Thyroid gland (tissue), 4 donors: Measurements from ENCODE around the gene INF2.

Source experiments
- CTCF ChIP-seq, 6 experiments: fragments of 200-600 bp in 3 of 6; fragments of 450-650 bp in 3 of 6; sonication (generic) in 3 of 6; IDR thresholded peaks; one replicate each; pipeline ENCODE4 v1.5.1; 2016 to 2019; ENCODE audit warnings: antibody characterized with exemption in 6 of 6, mild to moderate bottlenecking in 2 of 6, inconsistent platforms in 1 of 6, moderate library complexity in 1 of 6
- POLR2A ChIP-seq, 2 donors: fragments of 450-650 bp; IDR thresholded peaks; one replicate each; pipeline ENCODE4 v1.6.1; 2017; ENCODE audit warnings: antibody characterized with exemption in 2 of 2, mild to moderate bottlenecking in 2 of 2, moderate library complexity in 1 of 2

GRCh38 chr14:104743461-104744380 lies 54.3 kb downstream of the INF2 start:
- TF ChIP-seq CTCF (IDR thresholded peaks at IDR 0.05) (no peak), POLR2A (IDR thresholded peaks at IDR 0.05) (no peak)
